Panc1 (cell line): ENCODE data around the gene CPXM1.

Source experiments
- POLR2AphosphoS5 ChIP-seq: IDR thresholded peaks from 2 replicates; pipeline ENCODE4 v1.6.1; 2012; ENCODE audit warnings: mild to moderate bottlenecking, low read depth, low read length, moderate library complexity
- SIN3A ChIP-seq: IDR thresholded peaks from 2 replicates; pipeline ENCODE4 v1.6.1; 2012; ENCODE audit warnings: low read depth, mild to moderate bottlenecking, low read length, moderate library complexity, borderline replicate concordance; ENCODE audit not compliant: insufficient read depth
- TCF7L2 ChIP-seq: IDR thresholded peaks from 2 replicates; pipeline ENCODE4 v1.6.1; 2011; ENCODE audit warnings: mild to moderate bottlenecking, low read depth, low read length, inconsistent platforms
- TF ChIP-seq, protein P1 (sequence below): fragments of 450-650 bp; IDR thresholded peaks from 2 replicates; pipeline ENCODE4 v1.5.1; 2017; ENCODE audit warnings: mild to moderate bottlenecking
- TF ChIP-seq, protein P2 (sequence below), 2 experiments: IDR thresholded peaks; 2 replicates each; pipeline ENCODE4 v1.6.1; 2011 to 2012; ENCODE audit warnings: low read depth in 2 of 2, control low read depth in 1 of 2, low read length in 1 of 2, mild to moderate bottlenecking in 1 of 2, moderate library complexity in 1 of 2; ENCODE audit not compliant: insufficient read depth in 1 of 2

- TF ChIP-seq, protein P1, sequence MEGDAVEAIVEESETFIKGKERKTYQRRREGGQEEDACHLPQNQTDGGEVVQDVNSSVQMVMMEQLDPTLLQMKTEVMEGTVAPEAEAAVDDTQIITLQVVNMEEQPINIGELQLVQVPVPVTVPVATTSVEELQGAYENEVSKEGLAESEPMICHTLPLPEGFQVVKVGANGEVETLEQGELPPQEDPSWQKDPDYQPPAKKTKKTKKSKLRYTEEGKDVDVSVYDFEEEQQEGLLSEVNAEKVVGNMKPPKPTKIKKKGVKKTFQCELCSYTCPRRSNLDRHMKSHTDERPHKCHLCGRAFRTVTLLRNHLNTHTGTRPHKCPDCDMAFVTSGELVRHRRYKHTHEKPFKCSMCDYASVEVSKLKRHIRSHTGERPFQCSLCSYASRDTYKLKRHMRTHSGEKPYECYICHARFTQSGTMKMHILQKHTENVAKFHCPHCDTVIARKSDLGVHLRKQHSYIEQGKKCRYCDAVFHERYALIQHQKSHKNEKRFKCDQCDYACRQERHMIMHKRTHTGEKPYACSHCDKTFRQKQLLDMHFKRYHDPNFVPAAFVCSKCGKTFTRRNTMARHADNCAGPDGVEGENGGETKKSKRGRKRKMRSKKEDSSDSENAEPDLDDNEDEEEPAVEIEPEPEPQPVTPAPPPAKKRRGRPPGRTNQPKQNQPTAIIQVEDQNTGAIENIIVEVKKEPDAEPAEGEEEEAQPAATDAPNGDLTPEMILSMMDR, result no peak
- TF ChIP-seq SIN3A, result no peak
- TF ChIP-seq TCF7L2, result no peak
- TF ChIP-seq POLR2AphosphoS5, result no peak
- TF ChIP-seq, protein P2, sequence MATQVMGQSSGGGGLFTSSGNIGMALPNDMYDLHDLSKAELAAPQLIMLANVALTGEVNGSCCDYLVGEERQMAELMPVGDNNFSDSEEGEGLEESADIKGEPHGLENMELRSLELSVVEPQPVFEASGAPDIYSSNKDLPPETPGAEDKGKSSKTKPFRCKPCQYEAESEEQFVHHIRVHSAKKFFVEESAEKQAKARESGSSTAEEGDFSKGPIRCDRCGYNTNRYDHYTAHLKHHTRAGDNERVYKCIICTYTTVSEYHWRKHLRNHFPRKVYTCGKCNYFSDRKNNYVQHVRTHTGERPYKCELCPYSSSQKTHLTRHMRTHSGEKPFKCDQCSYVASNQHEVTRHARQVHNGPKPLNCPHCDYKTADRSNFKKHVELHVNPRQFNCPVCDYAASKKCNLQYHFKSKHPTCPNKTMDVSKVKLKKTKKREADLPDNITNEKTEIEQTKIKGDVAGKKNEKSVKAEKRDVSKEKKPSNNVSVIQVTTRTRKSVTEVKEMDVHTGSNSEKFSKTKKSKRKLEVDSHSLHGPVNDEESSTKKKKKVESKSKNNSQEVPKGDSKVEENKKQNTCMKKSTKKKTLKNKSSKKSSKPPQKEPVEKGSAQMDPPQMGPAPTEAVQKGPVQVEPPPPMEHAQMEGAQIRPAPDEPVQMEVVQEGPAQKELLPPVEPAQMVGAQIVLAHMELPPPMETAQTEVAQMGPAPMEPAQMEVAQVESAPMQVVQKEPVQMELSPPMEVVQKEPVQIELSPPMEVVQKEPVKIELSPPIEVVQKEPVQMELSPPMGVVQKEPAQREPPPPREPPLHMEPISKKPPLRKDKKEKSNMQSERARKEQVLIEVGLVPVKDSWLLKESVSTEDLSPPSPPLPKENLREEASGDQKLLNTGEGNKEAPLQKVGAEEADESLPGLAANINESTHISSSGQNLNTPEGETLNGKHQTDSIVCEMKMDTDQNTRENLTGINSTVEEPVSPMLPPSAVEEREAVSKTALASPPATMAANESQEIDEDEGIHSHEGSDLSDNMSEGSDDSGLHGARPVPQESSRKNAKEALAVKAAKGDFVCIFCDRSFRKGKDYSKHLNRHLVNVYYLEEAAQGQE (IDR thresholded peaks at IDR 0.05; ENCODE audit: insufficient read depth in 1 of 2, low read depth in 2 of 2, low read length in 1 of 2), result no peak
Measured at GRCh38 chr20:2793471-2793870, 7.0 kb downstream of the CPXM1 start.
